UCSD-AML1 (cell line): ENCODE measurements around the gene MSTN.

Experiments used
- DNase-seq: peaks from one replicate; lab custom pipeline; 2025; ENCODE audit not compliant: unreplicated experiment; lab: John Stamatoyannopoulos, UW

The MSTN gene

GRCh38 chr2:190062601-190063000, at the start of gene MSTN:
Gene MSTN, minus strand, starts transcription at chr2:190062729. Its CDS starts 133 bp downstream, at chr2:190062596.
- no peak for DNase-seq

- no peak for DNase-seq
Observed at GRCh38 chr2:190111166-190111565, 48.6 kb upstream of the MSTN start.

DNA sequence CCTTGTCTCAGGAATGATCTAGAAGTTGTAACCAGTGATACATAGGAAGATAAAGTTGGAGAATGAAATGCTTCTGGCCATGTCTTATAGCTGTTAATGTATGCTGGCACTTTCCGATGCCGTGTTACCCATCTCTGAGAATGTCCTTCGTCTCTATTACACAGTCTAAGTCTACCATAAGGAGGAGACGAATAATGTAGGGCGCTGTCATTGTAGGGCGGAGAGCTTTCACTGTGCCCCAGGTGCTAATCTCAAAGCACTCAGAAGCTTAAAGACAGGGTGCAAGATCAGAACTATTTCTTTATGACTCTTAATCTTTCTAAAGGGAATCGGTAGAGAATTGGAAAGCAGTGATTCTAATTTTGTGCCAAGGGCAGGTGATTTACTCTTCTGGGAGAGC, 48.2 kb upstream of the MSTN start:
- no peak for DNase-seq

GRCh38 chr2:190110131-190110530, 47.6 kb upstream of the MSTN start:
- DNase-seq, result no peak

DNA sequence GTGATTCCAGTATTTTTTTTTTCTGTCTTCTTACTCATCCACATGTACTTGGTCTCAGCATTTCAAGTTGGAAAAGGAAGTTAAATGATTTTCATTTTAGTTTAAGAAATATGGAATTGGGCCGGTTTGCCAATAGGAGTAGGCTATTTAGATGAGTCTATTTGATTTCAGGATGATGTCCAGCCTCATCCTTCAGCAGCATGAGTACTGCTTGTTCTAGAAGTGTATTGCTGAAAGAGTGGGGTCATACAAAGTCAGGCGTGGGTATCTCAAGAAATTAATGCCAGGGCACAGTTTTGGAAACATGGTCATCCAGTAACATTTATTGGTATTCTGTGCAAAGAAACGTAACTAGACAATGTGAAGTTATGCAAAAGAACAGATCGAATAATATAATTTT, 44.9 kb upstream of the MSTN start:
- DNase-seq, result no peak

- no peak for DNase-seq
Observed at GRCh38 chr2:190106783-190107182, 44.3 kb upstream of the MSTN start.

- no peak for DNase-seq
Observed at GRCh38 chr2:190105554-190105953, 43.0 kb upstream of the MSTN start.

GRCh38 chr2:190103144-190103543, 40.6 kb upstream of the MSTN start:
- DNase-seq, result no peak

DNA sequence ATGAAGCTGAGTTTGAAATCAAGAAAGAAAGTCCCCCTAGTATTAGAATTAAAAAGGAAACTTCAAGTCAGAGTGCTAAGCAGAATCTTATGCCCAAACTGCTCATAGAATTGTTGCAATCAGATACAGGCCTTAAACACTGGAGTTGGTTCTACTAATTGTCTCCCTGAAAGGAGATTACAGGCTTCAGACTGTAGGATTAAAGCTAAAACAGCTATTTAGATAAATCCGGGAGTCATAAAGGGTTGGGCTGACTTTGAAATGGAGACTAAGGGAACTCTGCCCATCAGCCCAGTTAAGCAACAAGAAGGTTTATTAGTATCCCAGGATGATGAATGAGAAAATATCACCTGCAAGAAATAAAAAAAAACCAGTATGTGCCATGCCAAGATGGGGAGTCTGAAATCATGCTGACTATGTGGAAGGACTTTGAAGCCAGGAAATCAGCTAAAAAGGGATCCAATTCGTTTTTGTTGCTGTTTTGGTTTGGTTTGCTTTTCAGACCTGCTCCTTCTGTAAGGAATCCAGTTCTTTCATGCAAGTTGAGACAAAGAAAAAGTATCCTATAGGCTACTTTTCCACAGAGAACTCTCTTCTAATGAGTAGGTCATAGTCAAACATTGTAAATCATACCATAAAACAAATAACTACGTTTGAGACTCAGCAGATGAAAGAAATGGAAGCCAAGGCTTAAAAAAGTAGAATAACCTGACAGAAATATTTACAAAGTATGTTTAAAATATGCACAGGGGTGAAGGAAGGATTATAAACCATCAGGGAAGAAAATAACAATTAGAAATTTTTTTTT, 37.6 kb upstream of the MSTN start:
- no peak for DNase-seq

DNA sequence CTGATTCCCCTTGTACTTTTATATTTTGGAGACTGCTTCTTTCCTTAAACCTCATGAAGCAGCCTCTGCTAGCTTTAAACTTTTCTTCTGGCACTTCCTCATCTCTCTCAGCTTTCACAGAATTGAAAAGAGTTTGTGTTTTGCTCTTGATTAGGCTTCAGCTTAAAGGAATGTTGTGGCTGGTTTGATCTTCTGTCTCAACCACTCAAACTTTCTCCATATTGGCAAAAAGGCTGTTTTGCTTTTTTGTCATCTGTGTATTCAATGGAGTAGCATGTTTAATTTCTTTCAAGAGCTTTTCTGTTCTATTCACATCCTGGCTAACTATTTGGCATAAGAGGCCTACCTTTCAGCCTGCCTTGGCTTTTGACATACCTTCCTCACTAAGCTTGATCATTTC, 36.3 kb upstream of the MSTN start:
- no peak for DNase-seq

- DNase-seq, result no peak
Observed at GRCh38 chr2:190097115-190097514, 34.6 kb upstream of the MSTN start.

- no peak for DNase-seq
Observed at GRCh38 chr2:190094316-190094871, 31.9 kb upstream of the MSTN start.

GRCh38 chr2:190093793-190094192, 31.3 kb upstream of the MSTN start:
- DNase-seq, result no peak

- no peak for DNase-seq
Observed at GRCh38 chr2:190090148-190090547, 27.6 kb upstream of the MSTN start.

- DNase-seq, result no peak
Observed at GRCh38 chr2:190088917-190089316, 26.4 kb upstream of the MSTN start.

DNA sequence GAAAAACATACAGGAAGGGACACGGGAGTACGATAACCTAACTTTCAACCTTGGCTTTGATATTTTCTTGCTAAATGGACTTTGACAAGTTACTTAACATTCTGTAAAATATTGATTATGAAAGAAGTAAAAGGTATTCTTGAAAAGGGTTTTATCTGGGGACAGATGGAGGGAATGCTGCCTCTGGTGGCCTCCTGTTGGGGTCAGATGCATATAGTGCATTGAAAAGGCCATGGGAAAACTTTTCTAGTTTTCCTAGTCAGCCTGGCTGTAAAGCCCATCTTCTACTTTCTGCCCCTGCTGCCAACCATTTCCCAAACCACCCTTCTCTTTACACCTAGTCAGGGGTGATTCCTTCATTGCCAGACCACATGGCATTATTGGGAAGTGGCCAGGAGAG, 22.2 kb upstream of the MSTN start:
- no peak for DNase-seq

DNA sequence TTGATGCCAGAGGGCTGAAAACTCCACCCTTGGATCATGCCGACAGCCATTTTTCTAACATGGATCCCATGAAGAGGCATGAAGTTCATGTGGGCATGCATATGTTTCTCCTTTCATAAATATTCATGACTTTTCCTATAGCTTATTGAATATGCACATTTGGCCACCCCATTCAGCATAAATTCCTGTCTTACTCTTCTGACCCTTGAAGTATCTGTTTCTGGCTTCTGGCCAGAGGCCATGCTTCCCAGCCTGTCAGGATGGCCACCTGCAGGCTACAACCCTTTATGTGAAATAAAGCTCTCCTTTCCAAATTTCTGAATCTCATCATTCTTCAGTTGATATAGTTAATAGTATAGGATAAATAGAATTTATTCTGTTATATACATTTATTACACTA, 19.6 kb upstream of the MSTN start:
- DNase-seq, result no peak

DNA sequence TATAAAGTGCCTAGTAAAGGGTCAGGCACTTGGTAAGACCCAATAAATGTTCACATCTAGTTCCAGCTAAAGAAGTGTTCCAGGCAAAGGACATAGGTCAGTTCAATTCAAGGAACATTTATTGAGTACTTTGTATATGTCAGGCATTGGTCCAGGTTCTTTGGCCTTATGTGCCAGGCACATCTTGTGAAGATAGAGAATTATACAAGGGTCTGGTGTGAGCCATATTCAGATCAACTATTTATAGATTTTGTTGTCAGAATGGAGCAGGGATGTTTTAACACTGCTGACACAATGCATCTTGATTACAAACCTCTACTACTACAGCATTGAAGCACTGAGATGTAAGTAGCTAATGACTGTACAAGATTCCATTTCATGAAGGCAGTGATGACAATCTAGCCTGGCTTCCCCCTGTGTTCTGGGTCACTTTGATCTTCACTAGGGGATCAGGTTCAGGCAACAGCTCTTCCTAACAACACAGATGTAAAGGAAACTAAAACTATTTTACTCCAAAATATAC, 18.1 kb upstream of the MSTN start:
- no peak for DNase-seq

- no peak for DNase-seq
Observed at GRCh38 chr2:190079160-190079559, 16.6 kb upstream of the MSTN start.

DNA sequence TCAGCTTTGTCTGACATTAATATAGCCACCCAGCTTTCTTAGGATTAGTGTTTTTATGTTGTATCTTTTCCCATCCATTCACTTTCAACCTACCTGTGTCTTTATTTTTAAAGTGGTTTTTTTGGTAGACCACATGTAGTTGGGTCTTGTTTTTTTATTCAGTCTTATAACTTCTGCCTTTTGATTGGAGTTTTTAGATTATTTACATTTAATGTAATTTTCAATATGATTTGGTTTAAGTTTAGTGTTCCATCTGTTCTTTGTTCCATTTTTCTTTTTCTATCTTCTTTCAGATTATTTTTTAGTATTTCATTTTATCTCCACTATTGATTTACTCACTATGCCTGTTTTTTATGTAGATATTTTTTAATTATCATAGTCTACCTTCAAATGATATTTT, 13.1 kb upstream of the MSTN start:
- no peak for DNase-seq

GRCh38 chr2:190069936-190070696, 7.6 kb upstream of the MSTN start:
- DNase-seq, result no peak

GRCh38 chr2:190068764-190069163, 6.2 kb upstream of the MSTN start:
- no peak for DNase-seq
